ENCODE measurements around the gene ARRDC4.
"Not testable (repeated sequence)": the region's sequence is repeated elsewhere in the genome, so short reads cannot be mapped to it uniquely, and the experiment has no call there.

Gene ARRDC4

GRCh38 chr15:97977734-97978133, 17.2 kb downstream of the ARRDC4 start:
- Mint-ChIP-seq H3K27ac (no peak overlapping the region), H3K27me3 (peaks cover 0 to 4% of the 10 kb centered on the region in 2 donors), H3K9me3 (no peaks in the 10 kb centered on the region), H3K4me1 (no peaks in the 10 kb centered on the region), H3K36me3 (peaks cover 0 to 2% of the 10 kb centered on the region in 2 donors), H3K4me3 (no peak overlapping the region)
- DNase-seq (no peak), ATAC-seq (replicated peaks) (no peak)

GRCh38 chr15:97978401-97979139, 18.1 kb downstream of the ARRDC4 start:
- Mint-ChIP-seq H3K36me3 (no peaks in the 10 kb centered on the region), H3K27ac (no peak overlapping the region)
- ATAC-seq (replicated peaks) = no peak

GRCh38 chr15:97979140-97979520, 18.6 kb downstream of the ARRDC4 start:
- no peak for ATAC-seq (replicated peaks)

More at GRCh38 chr15:97978401-97979139, 18.1 kb downstream of the ARRDC4 start:
- no peaks in the 10 kb centered on the region for H3K9me3 Mint-ChIP-seq
- peaks cover under 1 to 4% of the 10 kb centered on the region in 2 donors for H3K27me3 Mint-ChIP-seq
- no peak for DNase-seq
- no peak overlapping the region for H3K4me3 Mint-ChIP-seq
- H3K4me1 Mint-ChIP-seq = no peaks in the 10 kb centered on the region

GRCh38 chr15:97981058-97981457, 20.6 kb downstream of the ARRDC4 start:
- Mint-ChIP-seq H3K4me1 (no peaks in the 10 kb centered on the region), H3K4me3 (no peak overlapping the region), H3K9me3 (peaks cover 2 to 3% of the 10 kb centered on the region in 2 donors), H3K27ac (no peak overlapping the region), H3K27me3 (peaks cover 7 to 10% of the 10 kb centered on the region in 2 donors), H3K36me3 (peaks cover under 1 to 1% of the 10 kb centered on the region in 2 donors)
- DNase-seq = no peak
- ATAC-seq (replicated peaks) = no peak

More at GRCh38 chr15:97979140-97979520, 18.6 kb downstream of the ARRDC4 start:
- Mint-ChIP-seq H3K9me3 (no peaks in the 10 kb centered on the region), H3K36me3 (no peaks in the 10 kb centered on the region), H3K4me1 (no peaks in the 10 kb centered on the region), H3K27ac (no peak overlapping the region), H3K4me3 (no peak overlapping the region), H3K27me3 (peaks cover 4 to 6% of the 10 kb centered on the region in 2 donors)
- no peak for DNase-seq

GRCh38 chr15:97981758-97982157, 21.3 kb downstream of the ARRDC4 start:
- H3K9me3 Mint-ChIP-seq = peaks cover 7 to 9% of the 10 kb centered on the region in 2 donors
- ATAC-seq (replicated peaks) (no peak), DNase-seq (no peak)
- H3K27ac Mint-ChIP-seq = no peak overlapping the region
- peaks cover 6 to 7% of the 10 kb centered on the region in 2 donors for H3K36me3 Mint-ChIP-seq
- H3K4me3 Mint-ChIP-seq = no peak overlapping the region
- peaks cover 7 to 10% of the 10 kb centered on the region in 2 donors for H3K27me3 Mint-ChIP-seq
- H3K4me1 Mint-ChIP-seq = no peaks in the 10 kb centered on the region

GRCh38 chr15:97984157-97984556, 23.7 kb downstream of the ARRDC4 start:
- H3K4me3 Mint-ChIP-seq = no peak overlapping the region

GRCh38 chr15:97985979-97986378, 25.5 kb downstream of the ARRDC4 start:
- peaks cover 11 to 13% of the 10 kb centered on the region in 2 donors for H3K27me3 Mint-ChIP-seq
- ATAC-seq (replicated peaks); H3K27ac Mint-ChIP-seq; H3K4me1 Mint-ChIP-seq; DNase-seq; H3K4me3 Mint-ChIP-seq: not testable (repeated sequence)
- H3K36me3 Mint-ChIP-seq = peaks cover 6 to 11% of the 10 kb centered on the region in 2 donors
- peaks cover 13 to 14% of the 10 kb centered on the region in 2 donors for H3K9me3 Mint-ChIP-seq

More at GRCh38 chr15:97984157-97984556, 23.7 kb downstream of the ARRDC4 start:
- ATAC-seq (replicated peaks) (no peak), DNase-seq (no peak)
- Mint-ChIP-seq H3K4me1 (no peaks in the 10 kb centered on the region), H3K27ac (no peak overlapping the region), H3K36me3 (peaks cover 6 to 11% of the 10 kb centered on the region in 2 donors), H3K27me3 (peaks cover 12 to 13% of the 10 kb centered on the region in 2 donors), H3K9me3 (peaks cover 11 to 14% of the 10 kb centered on the region in 2 donors)

GRCh38 chr15:97986781-97987180, 26.3 kb downstream of the ARRDC4 start:
- Mint-ChIP-seq H3K27ac (no peak overlapping the region), H3K36me3 (peaks cover 6 to 11% of the 10 kb centered on the region in 2 donors), H3K27me3 (peaks cover 11 to 13% of the 10 kb centered on the region in 2 donors), H3K4me1 (no peaks in the 10 kb centered on the region), H3K4me3 (no peak overlapping the region), H3K9me3 (peaks cover 13 to 14% of the 10 kb centered on the region in 2 donors)
- ATAC-seq (replicated peaks) (no peak), DNase-seq (no peak)

GRCh38 chr15:97989299-97989698, 28.8 kb downstream of the ARRDC4 start:
- Mint-ChIP-seq H3K27me3 (peaks cover 6 to 17% of the 10 kb centered on the region in 2 donors), H3K27ac (no peak overlapping the region), H3K4me3 (no peak overlapping the region), H3K9me3 (peaks cover 13 to 14% of the 10 kb centered on the region in 2 donors), H3K36me3 (peaks cover 6 to 11% of the 10 kb centered on the region in 2 donors), H3K4me1 (no peaks in the 10 kb centered on the region)
- DNase-seq (no peak), ATAC-seq (replicated peaks) (no peak)

GRCh38 chr15:97991972-97992541, 31.6 kb downstream of the ARRDC4 start:
- ATAC-seq (replicated peaks) = no peak
- Mint-ChIP-seq H3K27me3 (peaks cover 6 to 11% of the 10 kb centered on the region in 2 donors), H3K4me3 (no peak overlapping the region), H3K4me1 (peaks cover 11 to 12% of the 10 kb centered on the region in 2 donors), H3K27ac (no peak overlapping the region), H3K36me3 (peaks cover 0 to 4% of the 10 kb centered on the region in 2 donors), H3K9me3 (peaks cover 4 to 6% of the 10 kb centered on the region in 2 donors)
- no peak for DNase-seq

- Mint-ChIP-seq H3K4me3 (no peak overlapping the region), H3K36me3 (peaks cover 0 to 3% of the 10 kb centered on the region in 2 donors), H3K4me1 (peaks cover 11 to 12% of the 10 kb centered on the region in 2 donors), H3K9me3 (peaks cover 3 to 4% of the 10 kb centered on the region in 2 donors), H3K27ac (no peak overlapping the region), H3K27me3 (peaks cover 3 to 11% of the 10 kb centered on the region in 2 donors)
- ATAC-seq (replicated peaks) = no peak
- no peak for DNase-seq
Observed at GRCh38 chr15:97992823-97993222, 32.3 kb downstream of the ARRDC4 start.

GRCh38 chr15:97993310-97993738, 32.8 kb downstream of the ARRDC4 start:
- ATAC-seq (replicated peaks) (no peak), DNase-seq (no peak)

GRCh38 chr15:97994236-97994635, 33.7 kb downstream of the ARRDC4 start:
- peaks cover 0 to 2% of the 10 kb centered on the region in 2 donors for H3K9me3 Mint-ChIP-seq

More at GRCh38 chr15:97993310-97993738, 32.8 kb downstream of the ARRDC4 start:
- Mint-ChIP-seq H3K4me1 (peaks cover 11 to 12% of the 10 kb centered on the region in 2 donors), H3K36me3 (no peaks in the 10 kb centered on the region), H3K9me3 (peaks cover 0 to 2% of the 10 kb centered on the region in 2 donors), H3K27ac (no peak overlapping the region), H3K4me3 (no peak overlapping the region), H3K27me3 (peaks cover 0 to 11% of the 10 kb centered on the region in 2 donors)

GRCh38 chr15:97995192-97995591, 34.7 kb downstream of the ARRDC4 start:
- peaks cover 0 to 6% of the 10 kb centered on the region in 2 donors for H3K27me3 Mint-ChIP-seq
- H3K4me3 Mint-ChIP-seq = no peak overlapping the region
- no peak for ATAC-seq (replicated peaks)
- H3K4me1 Mint-ChIP-seq = peaks cover 11 to 12% of the 10 kb centered on the region in 2 donors
- H3K36me3 Mint-ChIP-seq = no peaks in the 10 kb centered on the region
- DNase-seq = no peak
- no peak overlapping the region for H3K27ac Mint-ChIP-seq
- H3K9me3 Mint-ChIP-seq = peaks cover 0 to 2% of the 10 kb centered on the region in 2 donors

More at GRCh38 chr15:97994236-97994635, 33.7 kb downstream of the ARRDC4 start:
- Mint-ChIP-seq H3K27me3 (peaks cover 0 to 8% of the 10 kb centered on the region in 2 donors), H3K4me3 (no peak overlapping the region), H3K36me3 (no peaks in the 10 kb centered on the region), H3K4me1 (peaks cover 11 to 12% of the 10 kb centered on the region in 2 donors), H3K27ac (no peak overlapping the region)
- ATAC-seq (replicated peaks) (no peak), DNase-seq (no peak)

Data from stimulated activated naive B cell treated with anti-CD40 and anti-IgM and Interleukin-4, amounts not matched to agents 10 μg/mL and 1 μg/mL and 100 μg/mL, for 72 hours (primary cell).